Right lung (tissue), 10 donors: ENCODE results near the gene COL7A1. TPM values are rescaled to one million over a fixed set of nuclear protein-coding genes. Genes with fewer than 3 reads are reported as not detected.
A peak's percentile ranks its signal among the peaks of the same experiment; 100 is the strongest.

Experiments
- DNase-seq, 2 donors: peaks; one replicate each; pipeline ENCODE4 v3.0.0-alpha.2; 2013
- long read RNA-seq, 8 donors: transcript quantifications; one replicate each; lab custom pipeline, GENCODE V29; 2026
- polyA plus RNA-seq, 5 donors: library from polyadenylated mRNA; unstranded; fragments of 120-200 nt; gene quantifications; one replicate each; pipeline versions ENCODE4 v1.2.1 to v1.2.3, GENCODE V29; 2013; ENCODE audit warnings: inconsistent platforms in 1 of 5, low replicate concordance in 1 of 5; ENCODE audit not compliant: insufficient read length in 5 of 5, insufficient read depth in 1 of 5

The COL7A1 gene
- 10 to 100 TPM in 2 of 5 donors, 1 to 10 TPM in 3; 4.4 to 12.9 (median 9.3) TPM for polyA plus RNA-seq
- long read RNA-seq, donor 1 = 0 reads
- long read RNA-seq, donor 2 = 0 reads
- long read RNA-seq, donor 3 = 0 reads
- long read RNA-seq, donor 4 = 0 reads
- long read RNA-seq, donor 5 = 0 reads
- long read RNA-seq, donor 6 = 0 reads
- long read RNA-seq, donor 7 = 0 reads
- long read RNA-seq, donor 8 = 0 reads

- no peak for DNase-seq
Measured at GRCh38 chr3:48595075-48595525, at the start of gene COL7A1. COL7A1 (minus strand) TSS chr3:48595329; CDS start chr3:48595159, 170 bp downstream.

GRCh38 chr3:48642605-48643004 is 47.5 kb upstream of the COL7A1 start:
- DNase-seq = no peak

GRCh38 chr3:48641396-48641795 is 46.3 kb upstream of the COL7A1 start:
- no peak for DNase-seq

GRCh38 chr3:48639944-48640606 is 44.9 kb upstream of the COL7A1 start:
- DNase-seq = no peak

GRCh38 chr3:48637305-48637704 is 42.2 kb upstream of the COL7A1 start:
- no peak for DNase-seq

- DNase-seq = no peak
Measured at GRCh38 chr3:48636149-48636655, 41.1 kb upstream of the COL7A1 start.

GRCh38 chr3:48635222-48636021 is 40.3 kb upstream of the COL7A1 start, which contains the start of gene SLC26A6:
SLC26A6 (minus strand) TSS chr3:48635461; CDS start chr3:48635393, 68 bp downstream.
- DNase-seq = peak; percentile 94 to 95

GRCh38 chr3:48634661-48635221 is 39.6 kb upstream of the COL7A1 start:
- DNase-seq = no peak

- DNase-seq = no peak
Measured at GRCh38 chr3:48633743-48634142, 38.6 kb upstream of the COL7A1 start.

GRCh38 chr3:48633256-48633655 is 38.1 kb upstream of the COL7A1 start:
- DNase-seq = no peak

- DNase-seq = no peak
Measured at GRCh38 chr3:48631516-48632448, 36.7 kb upstream of the COL7A1 start.

- no peak for DNase-seq
Measured at GRCh38 chr3:48630833-48631232, 35.7 kb upstream of the COL7A1 start.

GRCh38 chr3:48630407-48630806 is 35.3 kb upstream of the COL7A1 start:
- DNase-seq = no peak

- no peak for DNase-seq
Measured at GRCh38 chr3:48629894-48630293, 34.8 kb upstream of the COL7A1 start.

GRCh38 chr3:48628277-48629017 is 33.3 kb upstream of the COL7A1 start:
- no peak for DNase-seq

- DNase-seq = no peak
Measured at GRCh38 chr3:48625600-48625999, 30.5 kb upstream of the COL7A1 start.

- no peak for DNase-seq
Measured at GRCh38 chr3:48624767-48625166, 29.6 kb upstream of the COL7A1 start.

- DNase-seq = no peak
Measured at GRCh38 chr3:48623851-48624547, 28.9 kb upstream of the COL7A1 start.

- DNase-seq = no peak
Measured at GRCh38 chr3:48621461-48621869, 26.3 kb upstream of the COL7A1 start, which contains the start of gene TMEM89. TMEM89 (minus strand) TSS chr3:48621769; CDS start chr3:48621756, 13 bp downstream.
